Activated CD4-positive, alpha-beta T cell treated with anti-CD3 and anti-CD28 coated beads for 36 hours (primary cell): ENCODE data around the gene MRPL38. TPM values are rescaled to one million over a fixed set of nuclear protein-coding genes. Genes with fewer than 3 reads are reported as not detected.

Experiments
- ATAC-seq: fragments of 200-7000 bp; cut with Tn5 transposase; one replicate; pipeline ENCODE4 v1.10.0; 2021; ENCODE audit warnings: mild to moderate bottlenecking, moderate library complexity
- CTCF ChIA-PET: fragments of 350-600 bp; sonication (Branson Sonifier 250); formaldehyde crosslinking; loops from one replicate; lab custom pipeline; 2021; ENCODE audit warnings: antibody characterized with exemption; lab: Charles Lee
- POLR2A ChIA-PET: fragments of 350-600 bp; sonication (Branson Sonifier 250); formaldehyde crosslinking; loops from one replicate; lab custom pipeline; 2021; ENCODE audit warnings: antibody characterized with exemption, inconsistent platforms; lab: Charles Lee
- DNase-seq: peaks from one replicate; pipeline ENCODE4 v3.0.0-alpha.2; 2020
- H3K27ac Mint-ChIP-seq: one replicate; pipeline ENCODE4 v1.8.0; 2021; ENCODE audit warnings: mixed read lengths
- H3K27me3 Mint-ChIP-seq: one replicate; pipeline ENCODE4 v1.8.0; 2021; ENCODE audit warnings: mixed read lengths
- H3K36me3 Mint-ChIP-seq: one replicate; pipeline ENCODE4 v1.8.0; 2021; ENCODE audit warnings: low read depth, mixed read lengths
- H3K4me1 Mint-ChIP-seq: one replicate; pipeline ENCODE4 v1.8.0; 2021; ENCODE audit warnings: mixed read lengths
- H3K4me3 Mint-ChIP-seq: one replicate; pipeline ENCODE4 v1.8.0; 2021; ENCODE audit warnings: mild to moderate bottlenecking, moderate library complexity, mixed read lengths
- H3K9me3 Mint-ChIP-seq: one replicate; pipeline ENCODE4 v1.8.0; 2021; ENCODE audit warnings: low read depth, mixed read lengths
- intact Hi-C, 2 experiments: fragments of 100-400 bp; cut with DNase I in 1 of 2; cut with micrococcal nuclease in 1 of 2; formaldehyde crosslinking; loops; one replicate each; pipeline versions ENCODE4 v1.14.2 to v1.15.1; 2022 to 2024; cut with DNase I, micrococcal nuclease
- total RNA-seq, 2 experiments: library from RNA; stranded (reverse); gene quantifications; one replicate each; pipeline ENCODE4 v1.2.3, GENCODE V29; 2021

Gene MRPL38
- total RNA-seq, 2 experiments from 2014 or later = 98.0 to 115 TPM

DNA sequence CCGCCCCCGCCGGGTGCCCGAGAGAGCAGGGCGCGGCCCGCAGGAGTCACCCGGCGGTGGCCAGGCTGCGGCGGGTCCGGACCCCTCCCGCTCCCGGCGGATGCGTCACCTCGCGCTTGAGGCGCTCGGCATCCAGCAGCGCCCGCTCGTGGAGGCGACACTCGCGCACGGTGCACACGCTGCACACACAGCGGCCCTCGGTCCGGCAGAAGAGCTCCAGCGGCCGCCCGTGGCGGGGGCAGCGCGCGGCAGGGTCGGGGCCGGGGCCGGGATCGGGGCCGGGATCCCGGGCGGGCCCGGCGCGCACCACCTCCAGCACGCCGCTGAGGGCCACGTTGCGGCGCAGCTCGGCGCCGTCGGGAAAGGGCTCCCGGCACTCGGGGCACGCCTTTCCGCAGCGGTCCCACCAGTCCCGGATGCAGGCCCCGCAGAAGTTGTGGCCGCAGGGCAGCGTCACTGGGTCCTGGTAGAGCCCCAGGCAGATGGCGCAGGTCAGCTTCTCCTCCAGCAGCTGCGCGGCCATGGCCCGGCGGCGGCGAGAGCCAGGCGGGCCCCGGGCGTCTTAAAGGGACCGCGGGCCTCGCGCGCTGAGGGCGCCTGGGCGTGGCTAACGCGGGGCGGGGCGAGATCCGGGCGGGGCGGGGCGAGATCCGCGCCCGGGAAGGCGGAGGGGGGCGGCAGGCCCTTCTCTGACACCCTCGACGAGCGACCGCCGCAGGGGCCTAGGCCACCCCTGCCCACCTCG is 8.1 kb downstream of the MRPL38 start, which contains the start of gene TRIM65:
TSS of gene TRIM65 (minus strand) at position 537 of the 745 bp plus-strand sequence. CDS start at position 523, 14 bp downstream.
- peaks cover 19% of the 10 kb centered on the region for H3K4me1 Mint-ChIP-seq
- H3K9me3 Mint-ChIP-seq = no peaks in the 10 kb centered on the region
- H3K36me3 Mint-ChIP-seq = peaks cover 16% of the 10 kb centered on the region
- ChIA-PET POLR2A (interaction anchor here (0.6 kb wide), 1 partner anchor 32 kb away, joined by 3 read pairs; no protein-coding TSS in a partner anchor), CTCF (interaction anchor here (0.7 to 3.6 kb wide), 15 partner anchors 8 to 144 kb away, joined by 3 to 17 read pairs (median 5); partner anchors contain the start of genes MRPL38, TRIM47 and WBP2)
- peak; percentile 85 for ATAC-seq
- H3K27ac Mint-ChIP-seq = peak within 1 kb of the TSS; percentile 72
- H3K4me3 Mint-ChIP-seq = peak within 1 kb of the TSS; percentile 84
- DNase-seq = peak; percentile 86
- intact Hi-C loops = loop anchor here (1.0 to 2.0 kb wide), 10 partner anchors 8 to 488 kb away; partner anchors contain the start of genes ACOX1 (in 1 of the 2), FBF1 (in 1 of the 2), GALK1 (in 1 of the 2) and MRPL38 (in 1 of the 2)
- H3K27me3 Mint-ChIP-seq = no peaks in the 10 kb centered on the region

DNA sequence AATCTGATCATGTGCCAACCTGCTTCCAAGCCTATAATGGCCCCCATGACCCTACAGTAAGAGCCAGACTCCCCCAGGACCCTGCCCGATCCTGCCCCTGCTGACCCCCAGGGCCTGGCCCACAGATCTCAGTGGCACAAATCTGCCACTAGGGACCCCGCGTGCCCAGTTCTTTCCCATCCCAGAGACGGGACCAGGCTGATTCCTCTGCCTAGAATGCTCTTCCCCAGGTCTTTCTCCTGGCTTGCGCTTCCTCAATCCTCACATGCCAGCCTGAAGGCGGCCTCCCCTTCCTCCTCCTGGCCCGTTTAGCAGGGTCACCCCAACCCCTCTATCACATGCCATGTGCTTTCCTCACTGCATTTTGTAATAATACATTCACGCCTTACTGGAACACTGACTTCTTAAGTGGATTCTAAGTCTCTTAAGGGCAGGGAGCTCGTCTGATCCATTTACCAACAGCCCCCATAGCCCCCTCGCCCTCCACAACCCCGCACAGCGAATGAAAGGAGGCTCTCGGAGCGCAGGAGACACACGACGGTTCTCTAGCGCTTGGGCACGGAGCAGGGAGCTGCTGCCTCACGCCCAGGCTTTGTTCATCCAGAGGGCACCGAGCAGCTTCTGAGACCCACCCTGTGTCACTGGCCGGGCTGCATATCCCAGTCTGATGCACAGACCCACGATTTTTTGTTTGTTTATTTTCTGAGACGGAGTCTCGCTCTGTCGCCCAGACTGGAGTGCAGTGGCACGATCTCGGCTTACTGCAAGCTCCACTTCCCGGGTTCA is 9.1 kb downstream of the MRPL38 start:
- H3K27ac Mint-ChIP-seq = peak overlapping the region; percentile 72
- no peak for ATAC-seq
- no peaks in the 10 kb centered on the region for H3K9me3 Mint-ChIP-seq
- intact Hi-C loops = loop anchor here (1.0 to 2.0 kb wide), 9 partner anchors 9 to 489 kb away; partner anchors contain the start of genes ACOX1 (in 1 of the 2), FBF1 (in 1 of the 2), MRPL38 (in 1 of the 2) and SPHK1 (in 1 of the 2)
- H3K36me3 Mint-ChIP-seq = peaks cover 16% of the 10 kb centered on the region
- DNase-seq = peak; percentile 34
- no peaks in the 10 kb centered on the region for H3K27me3 Mint-ChIP-seq
- H3K4me1 Mint-ChIP-seq = peaks cover 19% of the 10 kb centered on the region
- H3K4me3 Mint-ChIP-seq = peak overlapping the region; percentile 84
- ChIA-PET POLR2A (interaction anchor here (0.5 kb wide), 1 partner anchor 163 kb away, joined by 3 read pairs; no protein-coding TSS in a partner anchor), CTCF (interaction anchor here (0.6 to 3.6 kb wide), 16 partner anchors 9 to 600 kb away, joined by 3 to 17 read pairs (median 5); partner anchors contain the start of genes MRPL38, TRIM47 and WBP2)

DNA sequence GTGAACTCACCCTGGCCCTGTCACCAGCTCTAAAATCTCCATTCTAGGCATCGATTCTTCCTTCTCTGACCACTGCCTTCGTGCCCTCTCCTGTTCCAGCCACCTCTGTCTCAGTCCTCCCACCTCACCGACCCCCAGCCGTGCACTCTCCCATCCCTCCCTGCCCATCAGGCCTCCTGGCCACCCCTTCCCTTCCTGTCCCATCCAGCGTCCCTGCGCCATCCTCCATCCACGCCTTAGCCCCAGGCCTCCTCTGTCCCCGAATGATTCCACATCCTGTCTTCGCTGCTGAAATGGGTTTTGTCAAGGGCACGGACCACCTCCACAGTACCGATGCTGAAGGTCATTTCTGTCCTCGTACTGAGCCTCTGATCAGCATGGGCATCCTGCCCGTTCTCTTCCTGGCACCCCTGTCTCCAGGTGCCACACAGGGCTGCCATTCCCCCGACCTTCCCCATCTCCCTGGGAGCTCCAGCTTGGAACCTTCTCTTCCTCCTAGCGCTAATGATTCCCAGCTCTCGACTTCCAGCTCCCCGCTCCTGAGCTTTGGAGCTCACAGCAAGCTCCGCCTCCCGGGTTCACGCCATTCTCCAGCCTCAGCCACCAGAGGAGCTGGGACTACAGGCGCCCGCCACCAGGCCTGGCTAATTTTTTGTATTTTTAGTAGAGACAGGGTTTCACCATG is 10.5 kb downstream of the MRPL38 start:
- Mint-ChIP-seq H3K9me3 (no peaks in the 10 kb centered on the region), H3K4me3 (peak overlapping the region; percentile 3), H3K36me3 (peaks cover 14% of the 10 kb centered on the region), H3K27me3 (no peaks in the 10 kb centered on the region), H3K4me1 (peaks cover 19% of the 10 kb centered on the region), H3K27ac (peak overlapping the region; percentile 45)
- DNase-seq (no peak), ATAC-seq (no peak)
- intact Hi-C loops = no loop called here
- POLR2A ChIA-PET = no interaction called here
- CTCF ChIA-PET = interaction anchor here (0.6 to 2.0 kb wide), 5 partner anchors 9 to 376 kb away, joined by 3 to 8 read pairs (median 4); no protein-coding TSS in a partner anchor

DNA sequence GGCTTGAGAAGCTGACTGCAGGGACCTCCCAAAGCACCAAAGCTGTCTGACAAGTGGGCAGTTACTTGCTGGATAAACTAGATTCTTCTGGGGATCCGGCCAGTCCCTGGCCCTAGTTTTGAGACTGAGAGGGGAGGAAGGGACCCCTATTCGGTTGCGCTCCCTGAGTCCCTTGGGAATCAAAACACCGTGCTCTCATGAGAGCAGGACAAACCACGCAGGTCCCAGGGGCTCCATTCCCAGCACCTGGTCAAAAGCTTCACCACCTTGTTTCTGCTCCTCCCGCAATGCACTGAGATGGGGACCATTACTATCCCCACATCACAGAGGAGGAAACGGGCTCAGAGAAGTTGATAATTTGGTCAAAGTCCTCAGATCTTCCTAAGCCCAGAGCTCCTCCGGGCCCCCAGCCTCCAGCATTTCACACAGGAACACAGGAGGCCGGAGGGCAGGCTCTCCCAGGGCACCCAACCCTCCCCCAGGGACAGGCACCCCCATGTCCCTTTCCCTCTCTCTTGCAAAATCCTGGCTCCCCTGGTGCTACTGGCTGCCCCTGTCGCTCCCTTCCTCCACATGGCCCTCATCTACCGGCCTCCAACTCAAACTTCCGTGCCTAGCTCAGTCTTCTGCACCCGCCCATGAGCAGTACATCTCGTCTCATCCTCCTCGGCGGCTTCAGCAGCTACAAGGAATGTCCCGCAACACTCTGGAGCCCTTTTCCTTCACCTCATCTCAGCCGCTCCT is 11.2 kb downstream of the MRPL38 start:
- intact Hi-C loops = no loop called here
- no peak for DNase-seq
- peaks cover 19% of the 10 kb centered on the region for H3K4me1 Mint-ChIP-seq
- no peaks in the 10 kb centered on the region for H3K9me3 Mint-ChIP-seq
- CTCF ChIA-PET = interaction anchor here (0.6 to 2.0 kb wide), 4 partner anchors 11 to 375 kb away, joined by 3 to 8 read pairs (median 6); partner anchors contain the start of gene MRPL38
- peaks cover 9% of the 10 kb centered on the region for H3K36me3 Mint-ChIP-seq
- POLR2A ChIA-PET = no interaction called here
- H3K4me3 Mint-ChIP-seq = peak overlapping the region; percentile 3
- peak overlapping the region; percentile 45 for H3K27ac Mint-ChIP-seq
- ATAC-seq = no peak
- no peaks in the 10 kb centered on the region for H3K27me3 Mint-ChIP-seq

DNA sequence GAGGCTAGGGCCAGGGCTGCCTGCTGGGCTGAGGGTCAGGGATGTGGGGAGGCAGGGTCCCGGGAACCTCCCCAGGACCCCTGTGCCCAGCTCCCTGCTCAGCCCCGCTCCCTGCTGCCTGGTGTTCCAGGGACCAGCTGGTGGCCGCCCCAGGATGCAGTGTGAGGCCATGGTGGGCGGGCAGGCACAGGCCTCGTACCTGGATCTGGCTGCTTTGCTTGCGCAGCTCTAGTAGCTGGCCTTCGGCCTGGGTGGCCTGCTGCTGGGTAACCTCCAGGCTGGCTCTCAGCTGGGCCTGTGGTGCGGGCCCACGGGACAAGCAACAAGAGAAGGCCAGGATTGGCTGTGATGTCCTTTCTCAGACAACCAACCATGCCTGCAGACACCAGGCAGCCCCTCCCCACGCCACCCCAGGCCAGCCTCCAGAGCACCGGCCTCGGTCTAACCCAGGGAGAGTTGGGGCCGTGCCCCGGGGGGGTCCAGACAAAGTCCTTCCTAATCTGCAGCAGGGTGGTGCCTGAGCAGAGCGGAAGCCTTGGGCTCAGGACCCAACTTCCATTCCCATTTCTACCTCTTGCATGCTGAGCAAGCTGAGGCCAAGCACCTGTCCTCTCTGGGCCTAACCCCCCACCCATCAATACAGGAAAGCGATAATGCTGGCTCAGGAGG is 12.0 kb downstream of the MRPL38 start:
- no peak for DNase-seq
- no peaks in the 10 kb centered on the region for H3K27me3 Mint-ChIP-seq
- peaks cover 9% of the 10 kb centered on the region for H3K36me3 Mint-ChIP-seq
- H3K27ac Mint-ChIP-seq = no peak overlapping the region
- CTCF ChIA-PET = interaction anchor here (1.2 to 2.0 kb wide), 2 partner anchors 12 to 16 kb away, joined by 5 to 7 read pairs; partner anchors contain the start of gene MRPL38
- H3K9me3 Mint-ChIP-seq = no peaks in the 10 kb centered on the region
- H3K4me3 Mint-ChIP-seq = no peak overlapping the region
- POLR2A ChIA-PET = interaction anchor here (0.6 kb wide), 1 partner anchor 226 kb away, joined by 3 read pairs; the partner anchor contains the start of genes RECQL5 and SAP30BP
- ATAC-seq = no peak
- intact Hi-C loops = no loop called here
- peaks cover 19% of the 10 kb centered on the region for H3K4me1 Mint-ChIP-seq

DNA sequence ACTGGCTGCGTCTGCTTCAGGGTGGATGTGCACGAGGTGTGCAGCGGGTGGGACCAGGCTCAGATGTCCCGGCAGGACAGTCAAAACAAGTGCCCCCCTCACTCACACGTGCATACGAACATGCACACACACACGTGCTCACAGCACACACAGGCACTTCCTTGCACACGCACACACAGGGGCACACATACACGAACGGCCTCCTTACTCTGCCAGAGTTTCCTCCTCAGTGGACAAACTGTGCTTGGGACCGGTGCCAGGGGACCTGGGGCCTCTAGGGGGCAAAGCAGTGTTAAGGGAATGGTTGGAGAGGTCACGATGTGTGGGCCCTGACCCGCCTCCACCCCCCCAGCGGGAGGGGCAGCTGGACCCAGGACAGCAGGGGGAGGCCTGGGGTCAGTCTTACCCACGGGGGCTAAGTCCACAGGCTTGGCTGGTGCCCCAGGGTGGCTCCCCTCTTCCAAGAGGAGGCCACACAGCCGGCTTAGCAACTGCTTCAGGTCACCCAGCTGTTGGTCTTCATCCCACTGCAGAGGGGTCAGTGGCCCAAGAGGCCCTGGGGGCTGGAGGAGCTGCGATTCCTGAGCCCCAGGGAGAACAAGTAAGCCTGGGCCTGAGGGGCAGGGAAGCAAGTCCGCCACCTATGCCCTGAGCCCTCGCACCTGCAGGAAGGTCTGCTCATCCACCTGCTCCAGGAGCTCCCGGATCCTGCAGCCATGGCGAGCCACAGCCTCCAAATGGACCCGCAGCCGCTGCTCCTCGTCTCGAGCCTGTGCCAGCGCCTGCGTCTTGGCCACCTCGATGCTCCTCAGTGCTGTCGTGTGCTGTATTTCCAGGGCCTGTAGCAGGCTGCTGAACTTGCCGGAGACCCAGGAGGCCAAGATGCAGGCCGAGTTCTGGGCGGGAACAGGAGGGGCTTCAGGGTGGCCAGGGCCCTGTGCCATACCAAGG is 12.8 kb downstream of the MRPL38 start:
- H3K4me1 Mint-ChIP-seq = peaks cover 15% of the 10 kb centered on the region
- no peaks in the 10 kb centered on the region for H3K9me3 Mint-ChIP-seq
- H3K27me3 Mint-ChIP-seq = no peaks in the 10 kb centered on the region
- DNase-seq (no peak), ATAC-seq (no peak)
- no peak overlapping the region for H3K27ac Mint-ChIP-seq
- POLR2A ChIA-PET = interaction anchor here (0.6 kb wide), 1 partner anchor 225 kb away, joined by 3 read pairs; the partner anchor contains the start of genes RECQL5 and SAP30BP
- intact Hi-C loops = no loop called here
- no peak overlapping the region for H3K4me3 Mint-ChIP-seq
- peaks cover 9% of the 10 kb centered on the region for H3K36me3 Mint-ChIP-seq
- CTCF ChIA-PET = interaction anchor here (0.6 to 2.0 kb wide), 3 partner anchors 15 to 548 kb away, joined by 3 to 5 read pairs (median 3); no protein-coding TSS in a partner anchor

DNA sequence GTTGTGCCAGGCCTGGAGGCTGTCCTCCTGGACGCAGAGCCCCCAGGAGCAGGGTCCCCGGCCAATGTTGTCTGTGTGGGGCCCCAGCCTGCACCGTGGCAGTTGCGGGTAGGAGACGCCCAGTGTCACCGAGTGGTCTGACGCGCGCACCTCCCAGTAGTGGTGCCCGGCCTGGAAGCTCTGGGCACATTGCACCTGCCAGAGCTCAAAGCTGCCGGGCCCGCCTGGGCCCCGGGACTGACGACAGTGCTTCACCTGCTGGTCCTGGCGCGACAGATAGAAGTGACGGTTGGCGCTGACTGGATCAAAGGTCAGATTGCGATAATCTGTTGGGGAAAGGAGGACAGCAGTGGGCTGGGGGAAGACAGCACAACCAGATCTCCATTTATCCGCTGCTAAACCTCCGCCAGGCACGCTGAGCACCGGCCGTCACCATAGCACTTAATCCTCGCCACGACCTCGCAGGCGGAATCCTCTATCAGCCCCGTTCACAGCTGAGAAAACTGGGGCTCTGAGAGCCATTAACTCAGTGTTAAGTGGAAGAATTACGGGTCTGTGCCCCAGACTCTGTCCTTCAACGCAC is 13.6 kb downstream of the MRPL38 start:
- intact Hi-C loops = no loop called here
- ATAC-seq (no peak), DNase-seq (no peak)
- Mint-ChIP-seq H3K9me3 (no peaks in the 10 kb centered on the region), H3K4me1 (peaks cover 15% of the 10 kb centered on the region), H3K27me3 (no peaks in the 10 kb centered on the region), H3K36me3 (peaks cover 9% of the 10 kb centered on the region), H3K27ac (no peak overlapping the region), H3K4me3 (no peak overlapping the region)
- ChIA-PET POLR2A (no interaction called here), CTCF (interaction anchor here (1.3 to 2.0 kb wide), 2 partner anchors 14 to 29 kb away, joined by 3 to 5 read pairs; no protein-coding TSS in a partner anchor)

DNA sequence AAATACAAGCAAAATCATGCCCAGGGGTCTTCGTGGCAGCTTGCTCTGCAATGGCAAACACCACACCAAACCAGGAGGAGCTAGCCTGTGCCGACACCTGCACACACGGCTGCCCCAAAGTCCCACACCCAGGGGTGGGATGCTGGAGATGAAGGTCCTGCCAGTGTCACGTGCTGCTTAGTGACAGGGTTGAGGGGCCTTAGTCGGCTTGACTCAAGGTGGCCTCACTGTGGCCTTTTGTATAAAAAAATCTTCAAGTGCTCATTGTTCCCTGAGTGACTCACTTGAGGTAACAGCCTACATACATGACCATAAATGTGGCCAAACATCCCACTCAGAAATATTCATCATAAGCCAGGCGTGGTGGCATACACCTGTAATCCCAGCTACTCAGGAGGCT is 15.2 kb downstream of the MRPL38 start:
- no peak for DNase-seq
- Mint-ChIP-seq H3K9me3 (no peaks in the 10 kb centered on the region), H3K27me3 (no peaks in the 10 kb centered on the region), H3K4me1 (peaks cover 7% of the 10 kb centered on the region), H3K27ac (no peak overlapping the region), H3K36me3 (peaks cover 5% of the 10 kb centered on the region), H3K4me3 (no peak overlapping the region)
- CTCF ChIA-PET = interaction anchor here (0.5 to 1.6 kb wide), 5 partner anchors 12 to 495 kb away, joined by 3 to 4 read pairs (median 3); partner anchors contain the start of gene SPHK1
- POLR2A ChIA-PET = no interaction called here
- intact Hi-C loops = loop anchor here in 1 of 2 experiments (2.0 kb wide), 1 partner anchor 23 kb away; no protein-coding TSS in a partner anchor
- peak; percentile 72 for ATAC-seq
